HL-60/S4 treated with retinoic acid at 250 ng/mL for 4 days and 3 days (cell line): ENCODE results near the gene RCOR2.
"Not testable (repeated sequence)": the region's sequence is repeated elsewhere in the genome, so short reads cannot be mapped to it uniquely, and the experiment has no call there.

Experiments used
- in situ Hi-C: fragments of 300-500 bp; cut with MboI; formaldehyde crosslinking; loops from 2 replicates; pipeline ENCODE4 v1.7.0; 2022; ENCODE audit warnings: low sequenced_read_pairs

Gene RCOR2

DNA sequence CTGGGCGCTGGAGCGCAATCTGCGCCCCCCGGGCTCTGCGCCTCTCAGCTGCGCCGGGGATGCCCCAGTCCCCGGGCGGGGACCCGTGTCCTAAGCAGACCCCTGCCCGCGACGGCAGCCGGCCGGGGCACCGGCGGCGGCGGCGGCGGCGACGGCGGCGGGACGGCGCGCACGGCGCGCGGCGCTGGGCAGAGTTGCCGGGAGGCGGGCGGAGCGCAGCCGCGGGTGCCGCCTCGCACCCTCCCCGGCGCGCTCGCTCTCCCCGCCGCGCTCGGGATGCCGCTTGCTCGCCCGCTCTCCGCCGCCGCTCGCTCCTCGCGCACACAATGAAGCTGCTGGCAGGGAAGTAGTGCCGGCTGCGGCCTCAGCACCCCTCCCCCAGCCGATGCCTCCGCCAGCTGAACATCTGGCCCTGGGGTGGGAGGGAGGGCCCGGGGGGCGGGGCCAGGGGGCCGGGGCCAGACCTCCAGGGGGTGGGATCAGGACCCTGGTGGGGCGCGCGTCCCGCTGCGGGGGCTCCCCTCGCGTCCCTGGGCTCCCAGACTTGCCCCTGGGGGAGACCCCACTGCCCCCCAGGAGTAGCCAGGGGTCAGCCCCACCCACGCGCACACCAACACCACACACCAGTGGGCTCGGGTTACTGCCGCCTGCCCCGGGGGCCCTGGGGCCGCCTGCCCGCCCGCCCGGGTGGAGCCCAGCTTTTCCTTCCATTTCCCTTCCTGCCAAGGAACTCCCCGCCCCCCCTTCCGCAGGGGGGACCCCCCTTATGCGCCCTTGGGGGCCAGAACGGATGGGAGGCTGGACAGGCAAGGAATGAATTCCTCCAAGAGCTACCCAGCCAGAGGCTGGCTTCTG lies at the start of gene RCOR2:
Gene RCOR2, minus strand, starts transcription at position 328 of the 855 bp plus-strand sequence. CDS start 708 bp downstream, outside the sequence.
- in situ Hi-C loops, result no loop called here

DNA sequence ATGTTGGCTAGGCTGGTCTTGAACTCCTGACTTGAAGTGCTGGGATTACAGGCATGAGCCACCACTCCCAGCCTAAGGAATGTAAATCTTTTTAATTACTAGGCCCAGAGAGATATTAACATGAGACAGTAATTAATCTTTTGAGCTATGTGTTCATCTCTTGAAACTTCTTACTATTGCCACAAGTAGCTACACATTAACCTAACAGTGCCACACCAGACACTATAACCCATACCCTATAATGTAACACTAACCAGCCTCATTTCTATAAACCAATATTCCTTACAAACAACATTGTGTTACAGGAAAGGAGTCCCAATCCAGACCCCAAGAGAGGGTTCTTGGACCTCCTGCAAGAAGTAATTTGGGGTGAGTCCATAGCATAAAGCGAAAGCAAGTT lies 49.5 kb upstream of the RCOR2 start:
- in situ Hi-C loops, result no loop called here

DNA sequence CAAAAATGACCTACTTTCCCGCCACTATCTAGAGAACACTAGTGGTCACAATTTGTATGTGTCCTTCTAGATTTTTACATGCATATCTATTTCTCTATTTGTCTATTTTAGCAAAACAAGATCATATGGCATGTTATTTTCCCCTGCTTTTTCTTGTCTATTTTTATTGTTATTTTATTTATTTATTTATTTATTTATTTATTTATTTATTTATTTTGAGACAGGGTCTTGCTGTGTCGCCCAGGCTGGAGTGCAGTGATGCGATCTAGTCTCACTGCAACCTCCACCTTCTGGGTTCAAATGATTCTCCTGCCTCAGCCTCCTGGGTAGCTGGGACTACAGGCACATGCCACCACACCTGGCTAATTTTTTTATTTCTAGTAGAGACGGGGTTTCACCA lies 46.9 kb upstream of the RCOR2 start:
- in situ Hi-C loops, result not testable (repeated sequence)

DNA sequence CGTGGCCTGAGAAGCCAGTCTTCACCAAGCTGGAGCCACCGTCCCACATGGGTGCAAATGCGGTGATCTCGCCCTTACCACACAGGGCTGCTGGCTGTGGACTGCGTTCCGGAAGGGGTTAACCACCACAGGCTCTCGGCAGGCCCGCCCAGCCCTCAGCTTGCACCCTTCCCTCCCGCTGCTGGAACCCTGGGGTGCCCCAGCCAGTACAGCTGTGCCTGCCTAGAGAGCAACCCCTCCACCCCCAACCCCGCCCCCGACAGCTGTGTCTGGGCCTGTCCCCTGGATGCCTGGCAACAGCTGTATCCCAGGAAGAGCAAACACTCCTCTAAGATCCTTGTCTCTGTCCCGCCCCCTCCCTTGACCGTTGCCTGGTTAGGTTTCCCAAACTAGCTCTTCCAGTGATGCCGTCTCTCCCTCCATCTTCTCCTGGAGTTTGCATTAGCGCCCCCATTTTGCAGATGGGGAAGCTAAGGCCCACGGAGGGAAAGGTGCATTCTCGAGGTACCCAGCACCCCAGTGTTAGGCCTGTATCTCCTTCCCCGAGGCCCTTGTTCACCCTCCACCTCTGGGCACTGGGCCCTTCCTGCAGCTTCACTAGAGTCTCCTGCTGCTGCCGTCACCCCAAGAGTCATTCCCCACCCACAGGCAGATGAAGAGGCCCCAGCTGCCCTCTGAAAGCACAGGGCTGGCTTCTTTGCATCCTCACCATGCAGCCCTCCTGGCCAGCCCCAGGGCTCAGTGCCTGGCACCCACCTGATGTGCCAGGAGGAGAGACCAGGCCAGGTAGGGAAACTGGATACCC lies 44.8 kb upstream of the RCOR2 start:
- in situ Hi-C loops, result no loop called here

DNA sequence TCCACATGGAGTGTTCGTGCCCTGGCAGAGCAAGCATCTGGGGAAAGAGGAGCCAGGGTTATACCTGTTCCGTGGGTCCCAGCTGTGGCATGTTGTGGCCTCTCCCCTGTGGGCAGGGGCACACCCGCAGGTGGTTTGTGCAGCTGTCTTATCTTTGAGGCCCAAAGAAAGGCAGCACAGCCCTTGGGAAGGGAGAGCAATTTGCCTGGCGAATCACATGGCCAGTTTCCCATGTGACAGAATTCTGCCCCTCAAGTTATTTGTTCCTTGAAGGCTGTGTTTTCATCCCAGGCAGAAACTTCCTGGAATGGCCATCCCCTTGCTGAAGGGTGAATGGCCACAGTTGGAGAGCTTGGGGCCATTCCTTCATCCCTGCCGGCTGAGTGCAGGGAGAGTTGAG lies 41.0 kb upstream of the RCOR2 start:
- in situ Hi-C loops, result no loop called here

DNA sequence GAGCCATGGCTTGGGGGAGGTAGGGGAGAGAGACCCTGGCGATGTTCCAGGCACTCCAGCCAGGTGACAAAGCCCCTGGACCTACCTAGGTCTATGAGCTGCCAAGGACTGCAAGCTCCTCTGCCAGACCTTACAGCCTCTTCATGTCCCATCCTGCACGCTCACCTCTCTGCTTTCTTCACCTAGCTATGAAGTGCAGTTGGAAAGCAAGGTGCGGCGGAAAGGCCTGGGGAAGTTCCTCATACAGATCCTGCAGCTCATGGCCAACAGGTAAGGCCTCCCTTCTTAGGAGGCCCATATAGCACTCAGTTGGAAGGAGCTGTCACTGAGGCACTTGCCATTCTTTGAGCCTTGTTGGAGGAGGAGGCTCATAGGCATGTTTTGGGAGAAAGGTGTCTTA lies 35.6 kb upstream of the RCOR2 start:
- in situ Hi-C loops, result no loop called here

GRCh38 chr11:63951779-63952536 lies 35.0 kb upstream of the RCOR2 start:
- in situ Hi-C loops, result no loop called here

GRCh38 chr11:63945477-63946163 lies 28.7 kb upstream of the RCOR2 start:
- in situ Hi-C loops, result no loop called here

- in situ Hi-C loops, result no loop called here
These were observed 28.0 kb upstream of the RCOR2 start for GRCh38 chr11:63944987-63945386.

GRCh38 chr11:63942803-63943202 lies 25.8 kb upstream of the RCOR2 start:
- in situ Hi-C loops, result no loop called here

DNA sequence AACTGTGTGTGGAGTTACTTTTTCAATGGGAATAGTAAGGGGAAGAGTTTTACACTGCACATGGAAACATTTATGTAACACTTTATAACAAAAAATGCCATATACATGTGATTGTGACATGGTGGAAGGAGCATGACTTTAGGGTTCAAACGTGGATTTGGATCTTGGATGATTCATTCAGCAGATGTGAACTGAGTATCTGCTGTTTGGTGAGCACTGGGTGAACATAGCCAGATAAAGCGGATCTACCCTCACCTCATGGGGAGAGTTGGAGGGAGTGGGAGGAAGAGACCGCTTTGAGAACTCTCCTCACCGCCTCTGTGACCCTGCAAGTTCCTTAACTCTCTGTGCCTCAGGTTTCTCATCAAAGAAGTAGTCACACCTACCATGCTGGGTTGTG lies 24.9 kb upstream of the RCOR2 start:
- in situ Hi-C loops, result no loop called here

DNA sequence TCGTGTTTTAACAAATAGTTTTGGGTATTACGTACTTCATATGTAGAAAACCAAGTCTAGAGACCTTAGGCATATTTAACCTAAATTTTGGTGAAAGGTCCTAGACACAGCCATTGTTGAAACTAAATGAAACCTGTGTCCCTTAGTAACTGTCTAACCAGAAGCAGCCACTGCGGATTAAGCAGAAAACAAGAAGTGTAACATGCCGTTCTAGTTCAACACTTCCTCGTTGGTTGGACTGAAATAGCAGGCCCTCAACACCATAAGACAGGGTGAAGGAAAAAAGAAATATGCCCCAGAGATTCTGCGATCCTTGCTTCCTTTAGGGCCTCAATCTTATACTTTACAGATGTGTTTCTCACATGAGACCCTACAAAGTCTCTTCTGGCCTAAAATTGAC lies 23.8 kb upstream of the RCOR2 start:
- in situ Hi-C loops, result no loop called here

- in situ Hi-C loops, result no loop called here
These were observed 22.5 kb upstream of the RCOR2 start for GRCh38 chr11:63939397-63939891.

- in situ Hi-C loops, result no loop called here
These were observed 21.8 kb upstream of the RCOR2 start, which contains the start of gene NAA40 for GRCh38 chr11:63938479-63939396. Gene NAA40, plus strand, starts transcription at chr11:63939002. Its CDS starts 95 bp downstream, at chr11:63939097.

GRCh38 chr11:63937713-63938478 lies 20.9 kb upstream of the RCOR2 start:
- in situ Hi-C loops, result no loop called here

- in situ Hi-C loops, result no loop called here
These were observed 16.5 kb upstream of the RCOR2 start for GRCh38 chr11:63933459-63933858.

GRCh38 chr11:63931876-63932275 lies 14.9 kb upstream of the RCOR2 start:
- in situ Hi-C loops, result no loop called here

DNA sequence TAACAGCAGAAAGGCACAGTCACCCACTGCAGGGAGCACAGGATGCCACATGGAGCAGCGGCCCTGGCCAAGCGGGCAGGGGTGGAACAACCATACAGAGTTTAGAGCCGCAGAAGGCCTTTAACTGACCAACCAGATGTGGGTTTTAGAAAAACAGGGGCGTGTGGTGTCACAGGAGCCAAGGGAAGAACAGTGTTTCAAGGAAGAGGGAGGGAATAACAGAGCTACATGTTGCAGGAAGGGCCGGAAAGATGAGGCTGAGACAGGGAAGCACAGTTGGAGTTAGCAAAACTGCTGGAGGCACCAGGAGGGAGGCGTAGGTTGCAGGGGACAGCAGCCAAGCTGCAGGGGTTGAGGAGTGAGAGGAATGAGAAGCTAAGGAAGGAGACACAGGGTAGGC lies 14.1 kb upstream of the RCOR2 start:
- in situ Hi-C loops, result no loop called here

- in situ Hi-C loops, result no loop called here
These were observed 12.7 kb upstream of the RCOR2 start for GRCh38 chr11:63929616-63930015.
